HFFc6 (cell line): ENCODE data around the gene RPL7L1. TPM values are rescaled to one million over a fixed set of nuclear protein-coding genes. Genes with fewer than 3 reads are reported as not detected.

Experiments
- DNase-seq: peaks from one replicate; pipeline ENCODE4 v3.0.0-alpha.2; 2018
- H3K27ac Mint-ChIP-seq: 2 replicates; pipeline ENCODE4 v1.8.0; 2020; ENCODE audit warnings: mild to moderate bottlenecking, mixed read lengths
- H3K27me3 Mint-ChIP-seq: 2 replicates; pipeline ENCODE4 v1.8.0; 2021; ENCODE audit warnings: mild to moderate bottlenecking, moderate library complexity, mixed read lengths; ENCODE audit not compliant: insufficient read depth
- H3K36me3 Mint-ChIP-seq: 2 replicates; pipeline ENCODE4 v1.8.0; 2021; ENCODE audit warnings: low read depth, mixed read lengths
- H3K4me1 Mint-ChIP-seq: 2 replicates; pipeline ENCODE4 v1.8.0; 2020; ENCODE audit warnings: low read depth, mixed read lengths
- H3K4me3 Mint-ChIP-seq: 2 replicates; pipeline ENCODE4 v1.8.0; 2020; ENCODE audit warnings: mild to moderate bottlenecking, moderate library complexity, mixed read lengths
- H3K9me3 Mint-ChIP-seq: 2 replicates; pipeline ENCODE4 v1.8.0; 2020; ENCODE audit warnings: mild to moderate bottlenecking, mixed read lengths
- long read RNA-seq: library from polyadenylated mRNA; unstranded; transcript quantifications from one replicate; pipeline ENCODE4 v2.0.0, GENCODE V29; 2019
- total RNA-seq, 6 experiments: library from RNA; stranded (reverse); fragmentation: NEBNext Ultra II Directional; extraction: Animal tissue kit (Norgen Biotek cat#: 25700); gene quantifications; 2 replicates in 1 of 6; 3 replicates in 5 of 6; pipeline ENCODE4 v1.2.3, GENCODE V29; 2021
- TF ChIP-seq, protein P1 (sequence below): fragments of 200-600 bp; sonication (generic); IDR thresholded peaks from 2 replicates; pipeline ENCODE4 v1.5.0; 2021; ENCODE audit warnings: antibody characterized with exemption, mild to moderate bottlenecking

Gene RPL7L1
- total RNA-seq: 100 to 1,000 TPM in 4 of 6 experiments, 10 to 100 TPM in 2; 94.6 to 110 (median 105) TPM
- long read RNA-seq, full-length matches to known transcripts: 59 of 101 reads
- long read RNA-seq, partial matches to known transcripts: 21 of 101 reads
- long read RNA-seq, other reads (novel, unspliced or antisense): 21 of 101 reads

GRCh38 chr6:42879372-42880239, at the start of gene RPL7L1:
Gene RPL7L1 (plus strand): TSS chr6:42879616. CDS start chr6:42879911, 295 bp downstream.
- Mint-ChIP-seq H3K27me3 (no peaks in the 10 kb centered on the region; the same call in none of the 2 replicates), H3K4me3 (peak within 1 kb of the TSS; percentile 92), H3K36me3 (peaks cover 25% of the 10 kb centered on the region), H3K4me1 (peaks cover 19% of the 10 kb centered on the region), H3K9me3 (no peaks in the 10 kb centered on the region), H3K27ac (peak within 1 kb of the TSS; percentile 96)
- DNase-seq: peak; percentile 89
- TF ChIP-seq, protein P1, sequence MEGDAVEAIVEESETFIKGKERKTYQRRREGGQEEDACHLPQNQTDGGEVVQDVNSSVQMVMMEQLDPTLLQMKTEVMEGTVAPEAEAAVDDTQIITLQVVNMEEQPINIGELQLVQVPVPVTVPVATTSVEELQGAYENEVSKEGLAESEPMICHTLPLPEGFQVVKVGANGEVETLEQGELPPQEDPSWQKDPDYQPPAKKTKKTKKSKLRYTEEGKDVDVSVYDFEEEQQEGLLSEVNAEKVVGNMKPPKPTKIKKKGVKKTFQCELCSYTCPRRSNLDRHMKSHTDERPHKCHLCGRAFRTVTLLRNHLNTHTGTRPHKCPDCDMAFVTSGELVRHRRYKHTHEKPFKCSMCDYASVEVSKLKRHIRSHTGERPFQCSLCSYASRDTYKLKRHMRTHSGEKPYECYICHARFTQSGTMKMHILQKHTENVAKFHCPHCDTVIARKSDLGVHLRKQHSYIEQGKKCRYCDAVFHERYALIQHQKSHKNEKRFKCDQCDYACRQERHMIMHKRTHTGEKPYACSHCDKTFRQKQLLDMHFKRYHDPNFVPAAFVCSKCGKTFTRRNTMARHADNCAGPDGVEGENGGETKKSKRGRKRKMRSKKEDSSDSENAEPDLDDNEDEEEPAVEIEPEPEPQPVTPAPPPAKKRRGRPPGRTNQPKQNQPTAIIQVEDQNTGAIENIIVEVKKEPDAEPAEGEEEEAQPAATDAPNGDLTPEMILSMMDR: no peak; the same call in 1 of the 2 replicates

DNA sequence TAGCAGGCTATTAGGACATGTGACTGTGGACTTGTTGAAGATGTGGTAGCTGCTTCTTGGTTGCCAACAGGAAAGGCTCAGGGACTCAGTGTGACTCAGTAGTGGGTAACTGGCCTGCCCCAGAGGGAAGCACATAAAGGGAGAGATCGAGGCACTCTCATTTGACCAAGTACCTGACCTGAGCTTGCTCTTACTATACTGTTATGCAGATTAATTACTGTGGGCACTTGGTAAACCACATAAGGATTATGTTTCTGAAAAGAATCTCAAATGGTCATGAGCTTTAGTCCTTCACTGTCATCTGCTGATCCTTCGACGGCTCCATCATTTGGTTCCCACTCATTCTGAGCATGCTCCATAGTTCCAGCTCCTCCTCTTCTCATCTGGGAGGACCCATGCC, 48.2 kb upstream of the RPL7L1 start:
- no peaks in the 10 kb centered on the region for H3K9me3 Mint-ChIP-seq
- H3K27ac Mint-ChIP-seq: no peak overlapping the region
- no peak for DNase-seq
- H3K4me1 Mint-ChIP-seq: no peaks in the 10 kb centered on the region
- H3K27me3 Mint-ChIP-seq: peaks cover 2% of the 10 kb centered on the region
- TF ChIP-seq, protein P1: no peak
- no peak overlapping the region for H3K4me3 Mint-ChIP-seq
- peaks cover 16% of the 10 kb centered on the region for H3K36me3 Mint-ChIP-seq

- H3K9me3 Mint-ChIP-seq: no peaks in the 10 kb centered on the region
- H3K27ac Mint-ChIP-seq: no peak overlapping the region
- H3K36me3 Mint-ChIP-seq: peaks cover 10% of the 10 kb centered on the region
- no peak overlapping the region for H3K4me3 Mint-ChIP-seq
- no peak for DNase-seq
- H3K27me3 Mint-ChIP-seq: peaks cover 2% of the 10 kb centered on the region
- TF ChIP-seq, protein P1: no peak
- H3K4me1 Mint-ChIP-seq: no peaks in the 10 kb centered on the region
These were observed 45.4 kb upstream of the RPL7L1 start for GRCh38 chr6:42834056-42834455.

DNA sequence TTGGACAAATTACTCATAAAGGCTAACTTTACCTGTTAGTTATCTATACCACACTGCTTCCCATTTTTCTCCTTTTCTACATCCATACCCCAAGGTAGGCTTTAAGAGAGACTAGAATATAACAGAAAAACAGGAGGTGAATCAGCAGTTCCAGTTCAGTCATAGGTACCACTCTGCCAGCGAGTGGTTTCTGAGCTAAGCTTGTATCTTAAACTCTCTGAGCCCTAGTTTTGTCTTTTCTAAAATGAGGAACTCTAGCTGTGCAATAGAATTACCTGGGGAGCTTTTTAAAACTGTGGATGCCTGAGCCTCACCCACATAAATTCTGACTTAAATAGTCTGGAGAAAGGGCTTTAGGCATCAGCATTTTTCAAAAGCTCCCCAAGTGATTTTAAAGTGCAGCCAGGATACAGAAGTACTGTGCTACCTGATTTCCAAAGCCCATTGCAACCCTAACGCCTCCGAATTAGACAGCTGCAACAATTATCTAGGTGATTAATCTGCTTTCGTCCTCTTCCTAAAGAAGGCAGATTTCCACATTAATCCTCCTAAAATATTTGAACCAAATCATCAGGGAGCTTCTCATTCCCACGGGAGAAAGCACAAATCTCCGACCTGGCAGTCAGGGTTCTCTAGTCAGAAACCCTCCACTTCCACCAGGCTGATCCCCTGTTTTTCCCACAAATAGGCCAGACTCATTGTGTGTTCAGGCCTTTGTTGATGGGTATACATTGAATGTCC, 37.4 kb upstream of the RPL7L1 start:
- Mint-ChIP-seq H3K27ac (no peak overlapping the region), H3K4me3 (no peak overlapping the region), H3K4me1 (peaks cover 6% of the 10 kb centered on the region), H3K27me3 (no peaks in the 10 kb centered on the region), H3K36me3 (peaks cover 5% of the 10 kb centered on the region; the same call in 1 of the 2 replicates), H3K9me3 (no peaks in the 10 kb centered on the region)
- DNase-seq: no peak
- TF ChIP-seq, protein P1: no peak

- Mint-ChIP-seq H3K27ac (no peak overlapping the region), H3K4me1 (peaks cover 6% of the 10 kb centered on the region), H3K9me3 (no peaks in the 10 kb centered on the region), H3K36me3 (peaks cover 5% of the 10 kb centered on the region; the same call in 1 of the 2 replicates), H3K27me3 (no peaks in the 10 kb centered on the region), H3K4me3 (no peak overlapping the region)
- DNase-seq: no peak
- TF ChIP-seq, protein P1: no peak
These were observed 34.1 kb upstream of the RPL7L1 start for GRCh38 chr6:42845327-42845694.
